Germinal center (tissue), 1 donor: Measurements from ENCODE around the gene GPATCH11.

Experiments used
- DNase-seq: peaks from one replicate; pipeline ENCODE4 v3.0.0; 2012; ENCODE audit warnings: mixed read lengths, low spot score

GPATCH11 gene

DNA sequence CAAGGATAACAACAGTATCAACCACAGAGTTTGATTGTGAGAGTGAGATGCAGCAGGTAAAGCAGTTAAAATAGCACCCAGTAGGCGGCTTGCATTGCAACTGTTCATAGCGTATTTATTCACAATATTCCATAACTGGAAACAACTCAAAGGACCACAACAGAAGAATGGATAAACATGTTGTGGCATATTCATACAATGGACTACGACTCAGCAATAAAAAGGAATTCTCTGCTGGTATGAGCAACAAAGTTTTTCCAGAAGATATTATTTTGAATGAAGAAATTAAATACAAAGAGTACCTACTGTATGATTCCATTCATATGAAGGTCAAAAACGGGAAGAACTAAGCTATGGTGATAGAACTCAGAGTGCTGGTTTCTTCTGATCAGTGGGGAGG lies 25.2 kb downstream of the GPATCH11 start:
- DNase-seq, result no peak

GRCh38 chr2:37110306-37111212 lies 26.2 kb downstream of the GPATCH11 start:
- DNase-seq, result no peak

DNA sequence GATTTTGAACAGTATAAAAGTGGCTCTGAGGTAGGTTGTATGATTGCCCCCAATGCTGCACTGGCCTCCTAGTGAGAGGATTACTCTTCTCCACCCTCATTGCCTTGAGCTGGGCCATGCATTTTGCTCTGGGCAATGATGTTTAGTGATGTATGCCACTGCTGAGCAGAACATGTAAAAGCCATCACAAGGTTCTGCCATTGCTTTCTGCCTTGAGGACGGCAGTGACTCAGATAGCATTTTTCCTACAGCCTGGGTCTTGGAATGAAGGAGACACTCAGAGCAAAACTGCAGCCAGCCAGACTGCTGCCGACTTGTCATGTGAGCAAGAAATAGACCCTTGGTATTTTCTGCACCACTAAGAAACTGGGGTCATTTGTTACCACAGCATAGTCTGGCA lies 27.6 kb downstream of the GPATCH11 start:
- no peak for DNase-seq

- no peak for DNase-seq
Measured at GRCh38 chr2:37117566-37117965, 33.2 kb downstream of the GPATCH11 start.

DNA sequence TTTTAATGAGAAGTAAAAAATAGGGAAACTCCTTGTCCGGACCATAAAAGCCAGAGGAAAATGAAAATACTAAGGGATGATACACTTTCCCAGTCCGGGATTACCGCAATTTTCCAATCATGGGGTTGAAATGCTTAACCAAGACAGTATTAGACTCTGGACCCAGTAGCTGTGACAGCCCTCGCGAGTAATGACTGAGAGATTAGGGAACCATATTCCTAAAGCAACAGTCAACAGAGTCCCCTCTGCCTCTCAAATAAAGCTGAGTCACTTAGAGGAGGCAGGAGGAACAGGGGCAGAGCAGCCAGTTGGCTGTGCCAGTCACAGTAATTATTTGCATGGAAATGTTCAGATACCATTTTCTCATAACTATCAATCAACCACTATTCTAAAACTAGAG lies 34.8 kb downstream of the GPATCH11 start:
- no peak for DNase-seq

GRCh38 chr2:37125416-37125815 lies 41.1 kb downstream of the GPATCH11 start:
- no peak for DNase-seq

GRCh38 chr2:37132914-37133313 lies 48.6 kb downstream of the GPATCH11 start:
- DNase-seq, result no peak

GRCh38 chr2:37142546-37142945 lies 58.2 kb downstream of the GPATCH11 start:
- no peak for DNase-seq

- no peak for DNase-seq
Measured at GRCh38 chr2:37143974-37144373, 59.7 kb downstream of the GPATCH11 start.

DNA sequence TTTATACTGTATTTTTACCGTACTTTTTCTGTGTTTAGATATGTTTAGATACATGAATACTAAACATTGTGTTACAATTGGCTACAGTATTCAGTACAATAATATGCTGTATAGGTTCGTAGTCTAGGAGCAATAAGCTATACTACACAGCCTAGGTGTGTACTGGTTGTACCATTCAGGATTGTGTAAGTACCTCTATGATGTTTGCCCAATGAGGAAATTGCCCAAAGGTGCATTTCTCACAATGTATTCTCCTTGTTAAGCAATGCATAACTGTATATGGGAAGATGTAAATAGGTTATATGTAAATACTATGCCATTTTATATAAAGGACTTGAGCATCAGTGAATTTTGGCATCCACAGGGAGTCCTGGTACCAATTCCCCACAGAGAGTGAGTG lies 61.7 kb downstream of the GPATCH11 start:
- no peak for DNase-seq

- DNase-seq, result no peak
Measured at GRCh38 chr2:37148325-37148724, 64.0 kb downstream of the GPATCH11 start.
